HG03097 (cell line): ENCODE measurements around the gene ENOX1.

Experiments
- ATAC-seq: cut with Tn5 transposase; IDR thresholded peaks from one replicate; pipeline ENCODE4 v1.9.1; 2021; ENCODE audit not compliant: unreplicated experiment, low FRiP score

Gene ENOX1

DNA sequence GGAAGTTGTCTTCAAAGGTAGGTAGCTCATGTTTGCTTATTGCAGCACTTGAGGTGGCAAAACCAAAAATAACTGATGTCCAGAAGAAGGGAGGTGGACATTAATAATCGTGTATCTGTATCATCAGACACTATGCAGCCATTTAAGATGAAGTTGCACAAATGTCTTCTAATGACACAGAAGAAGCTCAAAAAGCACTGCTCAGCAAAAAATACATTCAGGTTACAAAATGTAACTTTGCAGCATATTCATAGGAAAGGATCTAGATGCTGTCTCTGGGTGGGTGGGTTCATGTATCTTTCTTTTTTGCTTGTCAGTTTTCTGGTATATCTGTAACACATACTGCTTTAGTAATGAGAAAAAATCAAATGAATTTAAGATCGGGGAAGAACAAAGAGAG is 515.6 kb downstream of the ENOX1 start:
- no peak for ATAC-seq

DNA sequence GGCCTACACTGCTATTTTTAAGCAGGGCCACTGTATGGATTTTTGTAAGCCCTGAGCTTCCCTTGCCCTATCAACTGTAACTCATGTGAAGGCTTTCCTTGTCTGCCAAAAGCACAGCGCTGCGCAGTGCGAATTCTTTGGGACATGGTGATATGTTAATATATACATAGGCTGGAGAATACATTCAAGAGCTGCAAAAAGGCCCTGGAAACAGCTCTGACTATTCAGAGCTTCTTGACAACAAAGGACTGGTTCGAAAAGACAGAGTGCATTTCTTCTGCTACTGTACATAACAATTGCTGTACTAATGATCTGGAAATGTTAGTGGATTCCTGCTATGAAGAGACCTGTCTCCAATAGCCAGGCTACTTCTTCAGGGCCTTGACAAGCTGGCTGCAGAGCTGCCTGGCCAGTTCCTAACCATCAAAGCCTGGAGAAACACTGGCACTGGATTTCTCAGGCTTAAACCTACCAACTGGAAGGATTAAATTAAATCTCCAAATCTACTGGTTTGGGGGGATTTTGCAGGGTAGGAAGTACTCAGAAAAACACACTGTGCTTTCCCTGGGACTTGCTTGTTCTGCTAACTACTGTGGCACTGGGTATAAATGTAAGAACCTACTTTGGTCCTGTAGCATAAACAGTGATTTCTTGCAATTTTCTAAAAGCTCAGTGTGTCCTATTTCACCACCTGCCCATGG is 516.5 kb downstream of the ENOX1 start:
- no peak for ATAC-seq

DNA sequence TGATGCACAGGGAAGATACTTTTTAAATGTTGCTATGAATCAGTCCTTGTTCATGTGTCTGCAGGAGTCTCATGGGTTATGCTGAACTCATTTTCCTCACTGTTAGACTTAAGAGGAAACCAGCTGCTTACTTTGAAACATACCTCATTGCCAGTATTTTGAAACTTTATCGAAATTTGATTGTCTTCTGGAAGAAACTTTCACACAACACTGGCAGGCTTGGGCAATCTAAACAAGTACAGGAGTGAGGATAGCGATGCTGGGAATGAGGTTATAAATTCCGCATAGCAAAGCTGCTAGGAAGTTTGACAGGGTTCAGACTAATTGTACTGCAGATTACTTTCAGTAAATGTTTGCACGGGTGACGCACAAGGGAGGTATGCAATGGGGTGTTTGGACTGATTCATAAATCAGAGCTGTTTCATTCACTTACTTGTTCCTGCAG is 517.7 kb downstream of the ENOX1 start:
- no peak for ATAC-seq

DNA sequence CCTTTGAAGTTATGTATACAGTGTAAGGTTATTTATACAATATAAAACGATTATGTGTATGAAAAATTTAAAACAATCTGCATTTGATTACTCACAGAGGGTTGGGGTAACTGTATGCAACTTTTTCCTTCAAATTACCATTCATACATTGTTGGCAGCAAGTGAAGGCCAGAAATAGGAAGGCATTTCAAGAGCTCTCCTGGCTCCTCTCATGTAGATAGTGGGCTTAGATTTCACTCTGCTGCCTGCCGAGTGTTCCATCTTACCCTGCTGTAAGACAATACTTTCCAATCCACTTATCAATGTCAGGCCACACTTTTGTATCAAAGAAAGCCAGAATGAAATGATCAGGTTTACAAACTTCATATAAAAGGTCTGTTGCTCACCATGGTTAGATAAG is 518.1 kb downstream of the ENOX1 start:
- ATAC-seq: no peak

DNA sequence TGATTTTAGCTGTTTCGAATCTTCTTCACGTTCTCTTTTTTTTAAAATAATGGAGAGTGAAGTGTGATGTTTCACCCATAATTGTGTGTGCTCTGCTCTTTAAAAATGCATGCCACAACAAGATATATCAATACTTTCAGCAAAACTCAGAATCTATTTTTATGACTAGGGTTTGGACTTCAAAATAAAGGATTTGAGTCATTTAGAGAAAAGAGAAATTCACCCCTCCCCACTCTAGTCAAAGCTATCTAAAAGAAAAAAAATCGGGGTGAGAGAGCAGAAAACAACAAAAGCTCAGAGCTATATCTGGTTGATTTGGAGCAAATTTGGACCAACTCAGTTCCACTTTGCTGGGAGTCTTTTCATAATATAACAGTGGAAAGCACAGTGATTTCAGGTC is 518.9 kb downstream of the ENOX1 start:
- ATAC-seq: no peak

DNA sequence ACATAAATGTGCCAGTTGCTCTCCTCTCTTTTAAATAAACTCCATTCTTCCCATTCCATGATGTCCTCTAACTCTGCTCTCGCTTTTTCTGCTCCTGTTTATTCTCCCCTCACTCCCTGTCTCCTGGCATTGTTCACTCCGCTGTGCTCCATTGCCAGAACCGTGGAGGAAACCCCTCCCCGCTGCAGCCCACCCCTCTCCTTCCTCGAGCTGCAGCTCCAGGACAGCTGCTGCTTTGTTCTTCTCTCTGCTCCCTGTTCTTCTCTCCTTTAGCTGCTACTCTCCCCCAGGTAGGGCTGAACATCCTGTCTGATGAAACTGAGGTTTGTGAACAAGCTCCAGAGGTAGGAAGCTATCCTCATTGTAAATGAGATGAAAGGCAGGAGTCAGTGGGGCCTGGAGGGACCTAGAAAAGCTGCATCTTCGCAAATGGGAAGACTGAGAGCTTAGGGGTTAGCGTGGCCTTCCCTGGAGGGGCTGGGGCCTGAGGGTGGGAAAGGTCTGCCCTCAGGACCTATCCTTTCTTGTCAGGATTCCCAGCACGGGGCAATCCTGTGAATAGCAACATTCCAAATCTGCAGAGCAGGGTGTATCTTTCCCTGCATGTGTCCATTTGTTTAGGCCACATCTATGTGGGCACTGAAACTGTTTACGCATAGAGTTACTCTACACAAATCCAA is 519.7 kb downstream of the ENOX1 start:
- ATAC-seq: no peak

DNA sequence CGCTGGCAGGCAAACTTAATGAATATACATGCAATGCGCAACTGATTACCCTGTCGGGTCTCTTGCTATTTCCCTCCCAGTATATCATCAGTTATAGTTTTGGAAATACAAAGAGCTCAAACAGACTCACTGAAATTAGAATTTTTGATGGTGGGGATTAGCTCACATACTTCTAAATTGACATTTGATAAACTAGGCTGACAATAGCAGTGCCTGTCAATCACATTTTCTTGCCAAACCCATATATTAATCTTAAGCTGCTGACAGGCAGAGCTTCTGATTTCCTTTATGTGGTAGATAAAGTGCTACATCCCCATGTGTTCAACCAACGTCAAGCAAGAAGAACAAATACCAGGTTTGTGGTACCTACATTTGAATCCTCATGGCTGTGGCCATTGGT is 521.7 kb downstream of the ENOX1 start:
- ATAC-seq: no peak

DNA sequence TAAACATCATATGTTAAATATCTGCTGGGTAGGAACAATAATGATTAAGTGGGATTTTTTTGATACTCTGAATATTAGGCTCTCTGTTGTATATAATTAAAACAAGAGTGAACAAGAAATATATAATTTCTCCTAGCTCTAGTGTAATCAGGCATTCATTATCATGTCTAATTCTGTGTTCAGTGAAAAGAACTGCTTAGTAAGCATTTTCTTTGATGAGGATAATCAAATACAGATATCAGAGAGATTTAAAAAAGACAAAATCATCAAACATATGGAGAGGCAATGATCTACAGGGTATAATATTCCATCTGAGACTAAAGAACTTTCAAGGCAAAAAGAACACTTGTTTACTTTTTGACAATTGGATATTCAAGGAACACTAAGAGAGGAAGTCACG is 522.3 kb downstream of the ENOX1 start:
- ATAC-seq: no peak

DNA sequence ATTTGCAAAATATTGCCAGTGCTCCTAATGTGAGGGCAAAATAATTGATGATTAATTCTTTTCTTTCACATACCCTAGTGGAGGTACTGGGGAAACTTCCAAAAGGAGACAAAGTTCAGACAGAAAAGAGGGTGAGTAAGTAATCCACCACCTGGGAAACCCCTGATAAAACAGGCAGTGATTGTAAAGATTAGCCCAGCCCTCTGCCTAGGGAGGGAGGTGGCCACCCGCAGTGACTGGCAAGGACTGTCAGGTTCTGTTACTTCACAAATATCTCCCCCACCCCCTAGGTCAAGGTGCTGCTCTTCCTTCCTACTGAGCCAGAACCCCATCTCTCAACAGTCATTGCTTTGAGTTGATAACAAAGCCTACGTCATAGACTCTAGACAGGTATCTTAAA is 523.7 kb downstream of the ENOX1 start:
- ATAC-seq: no peak

DNA sequence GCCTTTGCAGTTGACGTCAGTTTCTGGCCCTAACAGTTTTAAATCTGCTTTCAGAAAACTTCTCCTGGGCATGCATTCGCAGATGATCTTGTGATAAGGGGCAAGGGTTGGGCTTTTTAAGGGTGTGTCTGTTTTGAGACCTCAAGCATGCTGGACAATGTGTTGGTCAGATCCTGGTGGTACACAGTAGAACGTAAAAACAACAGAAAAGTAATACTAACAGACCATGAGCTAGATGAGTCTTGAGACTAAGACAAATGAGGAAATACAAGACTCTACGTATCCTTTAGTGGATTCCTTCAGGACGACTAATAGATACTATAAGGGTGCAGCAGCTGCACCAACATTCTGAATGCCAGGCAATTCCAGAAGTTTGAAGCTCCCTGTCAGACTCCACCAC is 525.8 kb downstream of the ENOX1 start:
- ATAC-seq: no peak

DNA sequence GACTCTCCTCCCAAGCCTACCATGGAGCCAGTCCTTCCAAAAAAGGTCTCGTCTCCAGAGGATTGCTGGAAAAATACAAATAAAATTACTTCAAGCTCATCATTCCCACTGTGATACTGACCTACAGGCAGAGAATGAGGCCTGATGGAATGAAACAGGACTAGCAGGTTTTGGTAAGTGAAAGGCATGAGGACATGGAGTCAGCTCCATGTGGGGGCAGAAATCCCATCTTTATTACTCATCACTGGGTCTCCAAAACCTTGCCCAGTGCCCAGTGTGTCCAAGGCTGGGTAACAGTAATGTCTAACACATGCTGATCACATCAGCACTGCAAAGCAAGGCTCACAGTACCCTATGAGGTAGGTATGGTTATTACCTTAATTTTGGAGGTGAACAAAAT is 528.0 kb downstream of the ENOX1 start:
- no peak for ATAC-seq

DNA sequence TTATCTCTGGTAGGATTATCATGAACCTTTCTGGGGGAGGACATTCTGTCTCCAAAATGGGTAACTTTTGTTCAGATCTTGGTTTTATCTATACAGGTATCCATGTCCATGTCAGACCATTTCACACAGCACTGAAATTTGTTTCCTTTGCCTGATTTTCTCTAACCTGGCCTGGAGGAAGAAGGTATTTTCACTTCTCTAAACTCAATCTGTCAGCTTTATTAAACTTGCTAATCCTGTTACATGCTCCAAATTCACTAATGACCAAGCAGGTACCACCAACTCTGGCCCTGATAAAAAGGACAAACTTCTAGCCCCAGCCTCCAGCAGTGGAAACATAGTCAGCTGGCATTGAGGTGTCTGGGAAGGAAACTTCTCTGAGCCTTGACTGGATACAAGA is 529.0 kb downstream of the ENOX1 start:
- no peak for ATAC-seq

DNA sequence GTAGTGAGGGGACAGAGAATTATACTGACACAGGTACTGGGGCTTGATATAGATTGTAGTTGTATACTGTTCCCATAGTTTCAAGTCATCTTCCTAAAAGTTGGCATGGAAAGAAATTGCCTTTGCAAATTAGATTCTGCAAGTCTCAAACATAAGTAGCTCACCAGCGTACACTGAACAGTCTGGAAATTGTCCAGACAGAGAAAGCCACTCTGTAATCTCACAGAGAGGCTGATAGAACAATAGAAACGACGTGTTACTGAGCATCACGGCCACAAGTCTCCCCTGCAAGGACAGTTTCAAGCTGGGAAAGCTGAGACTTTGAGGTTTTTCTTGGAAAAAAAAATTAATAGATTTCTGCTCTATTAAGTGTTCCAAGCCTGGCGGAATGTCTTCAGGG is 534.8 kb downstream of the ENOX1 start:
- no peak for ATAC-seq

DNA sequence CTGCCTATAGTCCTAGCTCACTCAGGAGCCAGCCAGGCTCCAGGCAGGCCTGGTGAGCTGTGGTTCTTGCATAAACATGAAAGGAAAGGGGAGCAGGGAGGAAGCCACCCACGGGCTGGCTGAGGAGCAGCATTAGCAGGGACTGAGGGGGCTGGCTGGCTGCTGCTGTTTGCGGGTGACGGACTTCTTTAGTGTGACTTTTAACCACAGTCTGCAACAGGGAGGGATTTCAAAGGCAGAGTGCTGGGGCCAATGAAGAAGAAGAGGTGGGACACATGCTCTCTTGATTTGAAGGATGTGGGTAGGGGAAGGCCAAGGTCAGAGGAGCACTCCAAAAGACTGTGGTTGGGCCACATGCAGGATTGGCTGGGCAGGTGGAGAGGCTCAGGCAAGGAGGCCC is 540.4 kb downstream of the ENOX1 start:
- ATAC-seq: no peak

DNA sequence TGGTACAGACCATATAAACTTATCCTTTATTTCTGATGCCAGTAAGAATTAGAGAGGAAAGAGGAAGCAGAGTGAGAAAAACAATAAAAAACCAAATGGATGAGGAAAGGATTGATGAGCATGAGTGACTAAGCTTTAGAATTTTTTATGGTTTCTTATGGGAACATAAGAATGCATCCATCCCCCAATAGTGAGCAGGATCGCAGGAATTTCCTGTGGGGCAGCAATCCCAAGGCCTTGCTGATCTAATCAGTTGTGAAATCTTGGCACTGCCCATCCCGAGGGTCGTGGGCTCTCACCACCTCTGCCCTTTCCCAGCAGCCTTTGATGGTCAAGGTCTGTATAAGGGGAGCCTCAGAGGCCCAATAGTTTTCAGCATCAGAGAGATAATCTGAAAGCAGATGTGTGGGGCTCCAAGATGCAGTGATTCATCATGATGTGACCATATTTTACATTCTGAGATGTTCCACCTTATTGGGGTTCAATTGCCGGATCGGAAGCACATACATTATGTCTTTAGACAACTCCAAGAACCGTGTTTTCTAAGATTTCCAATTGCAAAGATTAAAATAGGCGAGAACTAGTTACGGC is 541.3 kb downstream of the ENOX1 start:
- ATAC-seq: no peak

DNA sequence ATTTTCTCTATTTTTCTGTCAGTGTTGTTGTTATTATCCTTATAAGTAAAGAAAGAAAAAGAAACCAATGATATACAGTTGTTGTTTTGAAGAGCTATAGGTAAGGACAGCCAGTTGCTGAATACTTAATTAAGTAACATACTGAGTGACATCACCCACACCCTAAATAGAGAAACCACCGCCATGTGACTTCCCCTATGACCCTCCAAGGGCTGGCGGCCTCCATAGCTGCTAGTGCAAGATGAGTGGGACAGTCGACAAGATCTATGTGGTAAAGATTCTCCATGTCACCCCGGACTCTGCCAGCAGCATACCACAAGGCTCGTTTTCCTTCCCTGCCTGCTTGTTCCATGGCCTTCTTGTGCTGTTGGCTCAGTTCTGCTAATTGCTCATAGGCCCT is 542.3 kb downstream of the ENOX1 start:
- ATAC-seq: no peak

DNA sequence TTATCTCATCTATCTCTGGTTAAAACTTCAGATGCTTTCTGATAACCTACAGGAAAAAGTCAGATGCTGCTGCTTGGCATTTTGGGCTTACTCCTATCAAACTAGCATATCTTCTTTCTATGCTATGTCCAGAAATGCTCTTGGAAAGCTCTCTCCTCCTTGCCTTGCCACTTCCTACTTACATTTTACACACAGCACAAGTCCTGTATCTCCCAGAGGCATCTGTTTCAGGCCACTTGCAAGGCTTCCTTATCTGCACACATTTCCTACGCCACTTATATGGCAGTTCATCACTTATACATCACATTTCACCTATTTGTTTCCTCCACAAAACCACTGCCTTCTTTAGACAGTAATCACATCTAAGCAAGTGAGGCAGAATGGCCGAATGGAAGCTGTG is 543.1 kb downstream of the ENOX1 start:
- ATAC-seq: no peak

DNA sequence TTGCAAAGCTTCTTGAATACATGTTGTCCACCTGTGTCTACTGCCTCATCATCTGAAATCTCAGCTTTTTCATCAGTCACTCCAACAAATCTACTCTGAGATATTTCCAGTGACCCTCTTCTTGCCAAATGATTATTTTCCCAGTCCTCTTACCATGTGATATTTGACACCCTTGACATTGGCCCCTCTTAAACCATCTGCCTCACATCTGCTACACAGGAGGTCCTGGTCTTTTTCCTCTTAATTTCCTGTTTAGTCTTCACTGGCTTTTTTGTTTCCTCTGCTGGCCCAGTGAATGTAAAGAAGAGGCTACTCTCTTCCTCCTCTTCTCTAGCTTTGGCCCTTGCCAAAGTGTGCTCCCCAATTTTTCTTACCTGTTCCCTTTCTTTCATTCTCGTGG is 544.7 kb downstream of the ENOX1 start:
- no peak for ATAC-seq

DNA sequence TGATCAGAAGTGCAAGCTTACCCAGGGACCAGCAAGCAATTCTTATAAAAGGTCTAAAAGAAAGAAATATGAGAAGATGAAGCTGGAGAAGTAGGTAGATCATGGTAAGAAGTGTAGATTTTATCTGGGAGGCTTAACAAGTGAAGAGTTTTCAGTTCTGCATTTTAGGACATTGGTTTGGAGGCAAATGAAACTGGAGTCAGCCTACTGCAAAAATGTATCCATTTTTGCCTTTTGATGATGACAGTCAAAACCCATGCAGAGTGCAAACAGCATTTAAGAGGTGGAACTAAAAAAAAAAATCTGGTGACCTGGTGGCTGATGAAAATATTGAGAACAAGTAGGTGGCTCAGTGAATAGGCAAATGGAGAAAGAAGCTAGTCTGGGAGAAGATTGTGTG is 546.5 kb downstream of the ENOX1 start:
- ATAC-seq: no peak

DNA sequence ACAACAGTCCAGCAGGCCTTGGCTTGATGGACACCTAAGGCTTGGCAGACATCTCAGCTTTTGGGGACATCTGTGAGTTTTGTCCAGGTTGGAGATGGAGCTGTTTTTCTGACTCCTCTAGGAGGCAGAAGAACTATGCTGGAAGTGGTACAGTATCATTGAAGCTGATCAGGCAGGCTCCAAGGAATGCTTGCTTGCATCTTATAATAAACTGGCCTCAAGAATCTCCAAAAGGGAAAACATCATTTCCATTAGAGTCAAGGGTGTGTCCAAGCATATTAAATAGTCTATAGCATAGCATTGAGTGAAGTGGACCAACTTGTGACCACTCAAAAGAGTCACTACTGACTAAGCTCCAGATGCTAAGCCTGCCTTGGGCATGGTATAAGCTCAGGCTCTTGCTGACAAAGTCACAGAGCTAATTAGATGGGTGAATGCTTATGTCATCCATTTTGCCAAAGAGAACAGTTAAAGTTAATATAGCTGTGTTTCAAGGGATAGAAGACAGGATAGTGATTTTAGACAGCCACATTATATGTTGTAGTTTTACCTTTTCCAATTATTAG is 547.4 kb downstream of the ENOX1 start:
- ATAC-seq: no peak

DNA sequence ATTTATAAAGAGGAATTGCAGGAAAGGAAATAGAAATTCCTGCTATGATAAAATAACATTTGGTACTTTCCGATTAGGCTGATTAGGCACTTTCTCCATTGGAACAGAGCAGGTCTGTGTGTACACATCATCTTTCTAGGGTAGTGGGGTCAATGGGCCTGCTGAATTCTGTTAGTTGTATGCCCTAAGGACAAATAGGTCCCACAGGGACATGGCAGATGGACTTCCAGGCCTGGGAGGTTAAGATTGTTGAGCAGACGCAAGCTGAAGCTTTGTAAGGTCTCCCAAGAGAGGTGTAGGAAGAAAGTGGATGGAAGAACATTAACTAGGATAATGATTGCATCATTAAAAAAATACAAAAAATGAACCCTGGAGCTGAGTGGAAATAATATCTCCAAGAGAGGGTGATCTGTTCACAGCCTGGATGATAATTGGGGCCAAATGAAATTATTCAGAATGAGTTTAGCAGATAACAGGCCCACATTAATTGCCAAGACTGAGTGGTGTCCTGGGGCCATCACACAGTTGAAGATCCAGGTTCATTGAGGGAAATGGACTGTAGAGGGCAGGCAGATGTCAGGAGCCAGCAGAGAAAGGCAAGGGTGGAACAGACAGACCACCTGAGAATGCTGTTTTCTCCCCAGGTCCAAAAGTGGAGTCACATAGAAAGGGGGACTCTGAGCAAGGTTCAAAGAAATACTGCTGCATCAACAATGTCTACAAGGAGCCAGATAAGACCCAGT is 548.3 kb downstream of the ENOX1 start:
- no peak for ATAC-seq
